Muscle of leg (tissue), 11 donors: ENCODE measurements around the gene ATG13. TPM values are rescaled to one million over a fixed set of nuclear protein-coding genes. Genes with fewer than 3 reads are reported as not detected.

Experiments
- DNase-seq: peaks from one replicate; pipeline ENCODE4 v3.0.0; 2013
- H3K27ac ChIP-seq: one replicate; pipeline ENCODE4 v1.5.1; 2013; ENCODE audit warnings: mild to moderate bottlenecking, low read length, control low read depth
- H3K27me3 ChIP-seq: one replicate; pipeline ENCODE4 v1.6.1; 2013; ENCODE audit warnings: low read length; ENCODE audit not compliant: control insufficient read depth, insufficient read depth
- H3K36me3 ChIP-seq: one replicate; pipeline ENCODE4 v1.6.1; 2013; ENCODE audit warnings: low read length; ENCODE audit not compliant: control insufficient read depth, insufficient read depth
- H3K4me1 ChIP-seq: one replicate; pipeline ENCODE4 v1.6.1; 2013; ENCODE audit warnings: low read length; ENCODE audit not compliant: control insufficient read depth, insufficient read depth
- H3K4me3 ChIP-seq: one replicate; pipeline ENCODE4 v1.5.1; 2013; ENCODE audit warnings: low read length, control low read depth
- H3K9me3 ChIP-seq: replicated peaks from 2 replicates; pipeline ENCODE4 v1.6.1; 2013; ENCODE audit warnings: low read depth, low read length; ENCODE audit not compliant: control insufficient read depth
- WGBS: methylation state at CpG from one replicate; pipeline ENCODE4 v1.1.5; 2013; ENCODE audit warnings: missing lambda C conversion rate; ENCODE audit not compliant: insufficient coverage; 5-methylcytosine and 5-hydroxymethylcytosine counted together
- polyA plus RNA-seq, 8 donors: library from polyadenylated mRNA; unstranded; fragments of 120-200 nt; gene quantifications; one replicate each; pipeline versions ENCODE4 v1.2.1 to v1.2.3, GENCODE V29; 2013; ENCODE audit warnings: inconsistent platforms in 1 of 8, low replicate concordance in 1 of 8; ENCODE audit not compliant: insufficient read length in 8 of 8, insufficient read depth in 1 of 8
- total RNA-seq: library from RNA; stranded (reverse); fragments of 120-200 nt; gene quantifications from one replicate; pipeline ENCODE4 v1.2.4, GENCODE V29; 2013

Gene ATG13
- total and polyA plus RNA-seq, 9 donors: 20.3 to 38.6 (median 34.5) TPM

DNA sequence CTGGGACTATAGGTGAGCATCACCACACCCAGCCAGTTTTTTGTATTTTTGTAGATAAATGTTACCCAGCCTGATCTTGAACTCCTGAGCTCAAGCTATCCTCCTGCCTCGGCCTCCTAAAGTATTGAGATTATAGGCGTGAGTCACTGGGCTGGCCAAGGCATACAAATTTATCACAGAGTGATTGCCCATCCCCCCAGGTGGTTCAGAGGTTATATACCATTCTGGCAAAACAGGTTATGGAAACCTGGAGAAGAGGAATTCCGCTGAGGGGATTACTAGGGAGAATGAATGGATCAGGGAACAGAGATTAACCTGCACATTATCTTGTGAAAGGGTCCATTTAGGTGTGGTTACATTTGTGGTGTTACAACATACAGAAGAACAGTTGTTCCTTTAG lies 8.1 kb downstream of the ATG13 start:
- Histone ChIP-seq H3K36me3 (peaks cover 31% of the 10 kb centered on the region), H3K27me3 (no peaks in the 10 kb centered on the region), H3K4me3 (no peak overlapping the region), H3K27ac (no peak overlapping the region), H3K4me1 (no peaks in the 10 kb centered on the region), H3K9me3 (no peaks in the 10 kb centered on the region)
- no peak for DNase-seq
- WGBS: 100% methylated on average over 1 of the region's 3 CpGs

DNA sequence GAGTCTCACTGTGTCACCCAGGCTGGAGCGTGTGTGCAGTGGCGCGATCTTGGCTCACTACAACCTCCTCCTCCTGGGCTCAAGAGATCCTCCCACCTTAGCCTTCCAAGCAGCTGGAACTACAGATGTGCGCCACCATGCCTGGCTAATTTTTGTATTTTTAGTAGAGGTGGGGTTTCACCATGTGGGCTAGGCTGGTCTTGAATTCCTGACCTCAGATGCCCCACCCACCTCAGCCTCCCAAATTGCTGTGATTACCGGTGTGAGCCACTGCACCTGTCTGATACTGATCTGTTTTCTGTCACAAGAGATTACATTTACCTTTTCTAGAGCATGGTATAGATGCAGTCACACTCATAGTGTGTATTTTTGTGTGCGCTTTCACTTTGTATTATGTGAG lies 11.6 kb downstream of the ATG13 start:
- H3K9me3 ChIP-seq: no peaks in the 10 kb centered on the region
- DNase-seq: no peak
- no peak overlapping the region for H3K27ac ChIP-seq
- 20% methylated on average over 1 of the region's 6 CpGs for WGBS
- H3K36me3 ChIP-seq: peaks cover 31% of the 10 kb centered on the region
- no peaks in the 10 kb centered on the region for H3K27me3 ChIP-seq
- no peak overlapping the region for H3K4me3 ChIP-seq
- H3K4me1 ChIP-seq: no peaks in the 10 kb centered on the region

DNA sequence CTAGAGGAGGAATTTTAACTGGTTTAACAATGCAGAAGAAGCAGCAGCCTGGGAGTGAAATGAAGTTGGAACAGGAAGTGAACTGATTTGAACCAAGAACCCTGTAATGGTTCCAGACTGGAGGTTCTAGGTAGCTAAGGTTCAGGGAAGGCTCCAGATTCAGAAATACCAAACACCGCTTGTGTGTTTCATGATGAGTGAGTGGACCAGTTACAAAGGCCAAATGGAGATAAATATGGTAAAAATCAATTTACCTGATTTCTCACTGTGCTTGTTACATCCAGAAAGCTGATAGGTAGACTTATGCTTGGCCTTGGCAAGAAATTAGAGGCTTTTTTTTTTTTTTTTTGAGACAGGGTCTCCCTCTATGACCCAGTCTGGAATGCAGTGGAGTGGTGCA lies 12.9 kb downstream of the ATG13 start:
- H3K27ac ChIP-seq: no peak overlapping the region
- DNase-seq: no peak
- no peaks in the 10 kb centered on the region for H3K27me3 ChIP-seq
- H3K4me3 ChIP-seq: no peak overlapping the region
- WGBS: no CpG with 5 or more reads among the region's 1 CpG
- peaks cover 23% of the 10 kb centered on the region for H3K36me3 ChIP-seq
- H3K4me1 ChIP-seq: no peaks in the 10 kb centered on the region
- no peaks in the 10 kb centered on the region for H3K9me3 ChIP-seq

DNA sequence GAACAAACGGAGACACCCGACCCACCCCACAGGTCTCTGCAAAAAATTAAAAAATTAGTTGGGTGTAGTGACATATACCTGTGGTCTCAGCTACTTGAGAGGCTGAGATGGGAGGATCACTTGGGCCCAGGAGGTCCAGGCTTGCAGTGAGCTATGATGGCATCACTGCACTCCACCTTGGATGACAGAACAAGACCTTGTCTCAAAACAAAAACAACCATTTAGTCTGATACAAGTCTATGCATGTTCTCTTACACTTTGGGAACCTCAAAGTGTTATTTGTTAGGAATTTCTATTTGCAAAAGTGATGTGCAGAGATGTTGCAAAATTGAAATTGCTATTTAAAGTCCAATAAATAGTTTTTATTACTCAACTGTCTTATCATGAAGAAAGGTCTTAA lies 14.3 kb downstream of the ATG13 start:
- Histone ChIP-seq H3K4me1 (no peaks in the 10 kb centered on the region), H3K4me3 (no peak overlapping the region), H3K27me3 (no peaks in the 10 kb centered on the region), H3K9me3 (no peaks in the 10 kb centered on the region), H3K36me3 (peaks cover 18% of the 10 kb centered on the region), H3K27ac (no peak overlapping the region)
- no peak for DNase-seq
- WGBS: no CpG with 5 or more reads among the region's 2 CpGs

DNA sequence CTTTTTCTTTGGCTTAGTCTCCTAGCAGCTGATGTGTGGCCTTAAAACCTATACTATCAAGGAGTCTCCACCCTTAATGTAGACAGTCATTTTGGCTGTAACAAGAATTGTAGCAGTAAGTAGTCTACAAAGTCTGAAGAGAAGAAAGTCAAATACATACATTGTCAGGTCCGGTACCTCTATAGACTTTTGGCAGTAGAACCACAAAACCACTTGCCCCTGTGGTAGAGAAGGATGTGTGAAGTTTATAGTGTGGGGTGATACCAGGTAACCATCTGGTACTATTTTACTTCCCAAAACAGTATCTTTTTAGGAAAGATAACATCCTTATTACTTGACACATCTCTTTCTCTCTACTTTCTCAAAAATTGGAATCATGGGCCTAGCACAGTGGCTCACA lies 15.1 kb downstream of the ATG13 start:
- no peaks in the 10 kb centered on the region for H3K4me1 ChIP-seq
- no peak overlapping the region for H3K4me3 ChIP-seq
- no peaks in the 10 kb centered on the region for H3K27me3 ChIP-seq
- DNase-seq: no peak
- no peaks in the 10 kb centered on the region for H3K9me3 ChIP-seq
- H3K36me3 ChIP-seq: peaks cover 18% of the 10 kb centered on the region
- WGBS: no CpG with 5 or more reads among the region's 1 CpG
- H3K27ac ChIP-seq: no peak overlapping the region

DNA sequence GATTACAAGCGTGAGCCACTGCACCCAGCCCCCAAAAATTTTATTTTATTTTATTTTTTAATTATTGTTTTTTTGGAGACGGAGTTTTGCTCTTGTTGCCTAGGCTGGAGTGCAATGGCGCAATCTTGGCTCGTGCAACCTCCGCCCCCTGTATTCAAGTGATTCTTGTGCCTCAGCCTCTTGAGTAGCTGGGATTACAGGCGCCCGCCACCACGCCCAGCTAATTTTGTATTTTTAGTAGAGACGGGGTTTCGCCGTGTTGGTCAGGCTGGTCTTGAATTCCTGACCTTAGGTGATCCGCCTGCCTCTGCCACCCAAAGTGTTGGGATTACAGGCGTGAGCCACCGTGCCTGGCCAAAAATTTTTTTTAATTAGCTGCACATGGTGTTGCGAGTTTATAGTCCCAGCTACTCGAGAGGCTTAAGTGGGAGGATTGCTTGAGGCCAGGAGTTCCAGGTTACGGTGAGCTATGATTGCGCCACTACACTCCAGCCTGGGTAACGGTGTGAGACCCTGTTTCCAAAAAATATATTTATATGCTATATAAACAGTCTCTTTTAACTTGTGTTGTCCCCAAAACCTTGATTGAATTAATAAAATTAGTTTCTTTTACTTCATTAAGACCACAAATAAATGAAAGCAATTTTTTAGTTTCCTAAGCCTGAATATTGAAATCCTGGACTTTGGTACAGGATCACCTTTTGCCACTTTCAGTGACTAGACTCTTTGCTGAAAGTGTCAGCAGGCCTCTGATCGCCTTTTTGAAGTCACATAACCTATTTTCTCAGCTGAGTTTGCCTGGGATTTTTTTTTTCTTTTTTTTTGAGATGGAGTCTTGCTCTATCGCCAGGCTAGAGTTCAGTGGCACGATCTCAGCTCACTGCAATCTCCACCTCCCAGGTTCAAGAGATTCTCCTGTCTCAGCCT lies 16.2 kb downstream of the ATG13 start:
- Histone ChIP-seq H3K27ac (no peak overlapping the region), H3K9me3 (no peaks in the 10 kb centered on the region), H3K27me3 (no peaks in the 10 kb centered on the region), H3K4me3 (no peak overlapping the region), H3K4me1 (no peaks in the 10 kb centered on the region), H3K36me3 (peaks cover 18% of the 10 kb centered on the region)
- 90% methylated on average over 14 of the region's 22 CpGs for WGBS
- DNase-seq: no peak

DNA sequence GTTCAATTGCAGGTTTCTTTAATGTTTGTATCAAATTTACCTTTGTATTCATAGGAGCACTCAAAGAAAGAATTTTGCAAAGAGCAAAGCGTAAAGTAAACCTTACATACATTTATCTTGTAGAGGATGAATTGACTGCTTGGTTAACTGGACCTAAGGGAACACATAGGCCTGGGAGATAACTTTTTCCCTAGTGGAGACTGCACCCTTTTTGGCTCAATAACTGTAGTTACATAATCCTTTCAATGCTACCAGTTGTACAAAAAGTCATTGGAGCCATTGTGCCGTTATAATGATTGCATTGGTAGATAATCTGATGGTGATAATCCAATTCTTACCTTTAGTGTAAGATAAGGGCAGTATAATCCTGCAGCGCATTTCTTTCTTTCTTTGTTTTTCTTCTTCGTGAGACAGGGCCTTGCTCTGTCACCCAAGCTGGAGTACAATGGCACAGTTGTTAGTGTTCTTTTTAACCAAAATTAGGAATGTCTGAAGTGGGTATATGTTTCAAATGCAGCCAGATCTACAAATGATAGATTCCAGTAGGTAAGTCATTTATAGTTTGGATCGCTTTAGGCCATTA lies 18.3 kb downstream of the ATG13 start:
- Histone ChIP-seq H3K36me3 (peaks cover 9% of the 10 kb centered on the region), H3K27ac (no peak overlapping the region), H3K4me1 (no peaks in the 10 kb centered on the region), H3K4me3 (no peak overlapping the region), H3K27me3 (no peaks in the 10 kb centered on the region), H3K9me3 (no peaks in the 10 kb centered on the region)
- WGBS: no CpG with 5 or more reads among the region's 5 CpGs
- no peak for DNase-seq

DNA sequence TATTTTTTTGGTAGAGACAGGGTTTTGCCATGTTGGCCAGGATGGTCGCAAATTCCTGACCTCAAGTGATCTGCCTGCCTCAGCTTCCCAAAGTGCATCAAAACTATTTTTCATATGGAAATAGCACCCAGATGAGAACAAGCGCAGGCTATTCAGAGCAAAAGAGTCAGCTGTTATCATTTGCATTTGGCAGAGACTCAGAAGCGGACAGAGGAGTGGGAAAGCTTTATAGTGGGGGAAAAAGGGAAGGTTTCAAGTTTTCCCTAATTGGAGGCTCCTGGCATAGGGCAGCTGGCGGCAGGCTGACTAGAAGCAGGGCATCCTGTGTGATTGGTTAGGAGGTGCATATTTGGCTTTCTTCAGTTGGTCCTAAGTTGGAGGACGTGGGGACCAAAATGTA lies 20.2 kb downstream of the ATG13 start:
- WGBS: 94% methylated on average over 2 of the region's 5 CpGs
- DNase-seq: no peak
- Histone ChIP-seq H3K9me3 (no peaks in the 10 kb centered on the region), H3K27ac (no peak overlapping the region), H3K4me3 (no peak overlapping the region), H3K4me1 (no peaks in the 10 kb centered on the region), H3K36me3 (peaks cover 6% of the 10 kb centered on the region), H3K27me3 (no peaks in the 10 kb centered on the region)

DNA sequence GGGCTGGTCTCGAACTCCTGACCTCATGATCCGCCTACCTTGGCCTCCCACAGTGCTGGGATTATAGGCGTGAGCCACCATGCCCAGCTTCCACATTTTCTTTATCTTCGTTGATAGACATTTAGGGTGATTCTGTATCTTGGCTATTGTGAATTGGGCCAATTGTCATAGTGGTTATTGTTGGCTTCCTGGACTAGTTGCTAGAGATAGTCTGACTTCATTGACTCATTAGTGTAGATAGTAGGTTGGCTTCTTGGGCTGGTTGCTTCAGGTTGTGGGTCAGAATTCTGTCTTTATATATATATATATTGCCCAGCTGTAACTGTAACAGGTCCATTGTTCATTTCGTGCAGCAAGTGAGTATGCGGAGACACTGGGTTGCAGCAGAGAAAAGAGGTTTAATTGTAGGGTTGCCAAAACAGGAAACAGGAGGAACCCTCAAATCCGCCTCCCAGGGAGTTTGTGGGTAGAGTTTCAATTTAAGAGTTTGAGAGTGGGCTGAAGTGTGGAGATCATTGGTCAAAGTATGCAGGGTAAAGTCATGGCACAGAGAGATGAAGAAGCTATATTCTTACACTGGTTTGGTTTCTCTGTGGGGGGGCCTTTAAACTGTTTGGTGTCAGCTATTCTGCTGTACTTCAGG lies 22.0 kb downstream of the ATG13 start:
- peaks cover 12% of the 10 kb centered on the region for H3K36me3 ChIP-seq
- DNase-seq: no peak

DNA sequence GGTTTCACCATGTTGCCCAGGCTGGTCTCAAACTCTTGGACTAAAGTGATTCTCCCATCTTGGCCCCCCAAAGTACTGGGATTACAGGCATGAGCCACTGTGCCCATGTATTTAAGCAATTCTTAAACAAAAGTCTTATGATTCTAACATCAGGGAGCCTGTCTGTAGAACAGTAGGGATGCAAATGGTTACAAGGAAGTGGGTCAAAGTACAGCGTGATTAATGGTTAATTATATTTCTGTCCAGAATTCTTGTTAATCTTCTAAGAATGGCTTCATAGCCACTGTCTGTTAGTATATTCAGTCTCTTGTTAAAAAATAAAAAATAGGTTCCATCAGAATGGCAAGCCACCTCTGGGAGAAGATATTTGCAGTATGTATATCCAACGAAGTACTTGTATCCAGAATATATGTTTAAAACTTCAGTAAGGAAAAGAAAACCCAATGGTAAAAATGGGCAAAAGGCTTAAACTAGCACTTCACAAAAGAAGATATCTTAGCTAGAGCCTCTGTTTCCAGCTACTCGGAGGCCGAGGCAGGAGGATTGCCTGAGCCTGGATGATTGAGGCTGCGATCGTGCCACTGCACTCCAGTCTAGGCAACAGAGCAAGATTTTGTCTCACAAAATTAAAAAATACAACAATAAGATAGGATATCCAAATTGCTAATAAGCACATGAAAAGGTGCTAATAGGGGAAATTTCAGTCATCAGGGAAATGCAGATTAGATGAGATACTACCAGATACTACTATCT lies 22.9 kb downstream of the ATG13 start:
- no CpG with 5 or more reads among the region's 6 CpGs for WGBS
- Histone ChIP-seq H3K4me1 (no peaks in the 10 kb centered on the region), H3K27me3 (no peaks in the 10 kb centered on the region), H3K4me3 (no peak overlapping the region), H3K36me3 (peaks cover 16% of the 10 kb centered on the region), H3K9me3 (no peaks in the 10 kb centered on the region), H3K27ac (no peak overlapping the region)
- DNase-seq: no peak

More for the DNA sequence above, 22.0 kb downstream of the ATG13 start:
- Histone ChIP-seq H3K9me3 (no peaks in the 10 kb centered on the region), H3K4me1 (no peaks in the 10 kb centered on the region), H3K27ac (no peak overlapping the region), H3K4me3 (no peak overlapping the region), H3K27me3 (no peaks in the 10 kb centered on the region)
- WGBS: 100% methylated on average over 4 of the region's 7 CpGs
